ENCODE results near the gene C11orf58.

DNA sequence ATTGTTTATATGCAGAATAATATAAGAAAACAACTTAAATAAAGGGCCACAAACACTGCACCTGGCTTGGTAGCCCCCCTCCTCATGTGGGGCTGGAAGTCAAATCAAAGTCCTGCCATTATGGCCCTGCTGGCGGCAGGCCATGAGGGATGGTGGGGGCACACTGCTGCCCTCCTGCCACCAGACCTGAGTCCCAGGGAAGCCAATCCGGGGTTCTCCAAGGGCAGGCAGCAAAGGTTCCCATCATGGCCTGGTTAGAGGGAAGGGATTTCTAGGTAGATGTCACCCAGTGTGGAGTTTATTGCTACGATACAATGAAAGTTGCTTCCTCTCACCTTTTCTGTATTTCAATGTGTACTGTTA lies 39.1 kb downstream of the C11orf58 start:
- TF ChIP-seq, protein P1, sequence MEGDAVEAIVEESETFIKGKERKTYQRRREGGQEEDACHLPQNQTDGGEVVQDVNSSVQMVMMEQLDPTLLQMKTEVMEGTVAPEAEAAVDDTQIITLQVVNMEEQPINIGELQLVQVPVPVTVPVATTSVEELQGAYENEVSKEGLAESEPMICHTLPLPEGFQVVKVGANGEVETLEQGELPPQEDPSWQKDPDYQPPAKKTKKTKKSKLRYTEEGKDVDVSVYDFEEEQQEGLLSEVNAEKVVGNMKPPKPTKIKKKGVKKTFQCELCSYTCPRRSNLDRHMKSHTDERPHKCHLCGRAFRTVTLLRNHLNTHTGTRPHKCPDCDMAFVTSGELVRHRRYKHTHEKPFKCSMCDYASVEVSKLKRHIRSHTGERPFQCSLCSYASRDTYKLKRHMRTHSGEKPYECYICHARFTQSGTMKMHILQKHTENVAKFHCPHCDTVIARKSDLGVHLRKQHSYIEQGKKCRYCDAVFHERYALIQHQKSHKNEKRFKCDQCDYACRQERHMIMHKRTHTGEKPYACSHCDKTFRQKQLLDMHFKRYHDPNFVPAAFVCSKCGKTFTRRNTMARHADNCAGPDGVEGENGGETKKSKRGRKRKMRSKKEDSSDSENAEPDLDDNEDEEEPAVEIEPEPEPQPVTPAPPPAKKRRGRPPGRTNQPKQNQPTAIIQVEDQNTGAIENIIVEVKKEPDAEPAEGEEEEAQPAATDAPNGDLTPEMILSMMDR (conservative IDR thresholded peaks at IDR 0.05; ENCODE audit: low read depth, low read length) = no peak
- TF ChIP-seq EZH2 (IDR thresholded peaks at IDR 0.05; ENCODE audit: borderline replicate concordance, low read depth, low read length, poor library complexity, severe bottlenecking) = no peak
